Stimulated activated CD4-positive, alpha-beta T cell treated with anti-CD3 and anti-CD28 coated beads, Interleukin-2, amount 100 ng/mL, for 4 hours (primary cell): Measurements from ENCODE around the gene TMEM156.

Experiments used
- DNase-seq: peaks from one replicate; pipeline ENCODE4 v3.0.0-alpha.2; 2020; ENCODE audit warnings: low read depth

TMEM156 gene, protein sequence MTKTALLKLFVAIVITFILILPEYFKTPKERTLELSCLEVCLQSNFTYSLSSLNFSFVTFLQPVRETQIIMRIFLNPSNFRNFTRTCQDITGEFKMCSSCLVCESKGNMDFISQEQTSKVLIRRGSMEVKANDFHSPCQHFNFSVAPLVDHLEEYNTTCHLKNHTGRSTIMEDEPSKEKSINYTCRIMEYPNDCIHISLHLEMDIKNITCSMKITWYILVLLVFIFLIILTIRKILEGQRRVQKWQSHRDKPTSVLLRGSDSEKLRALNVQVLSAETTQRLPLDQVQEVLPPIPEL

DNA sequence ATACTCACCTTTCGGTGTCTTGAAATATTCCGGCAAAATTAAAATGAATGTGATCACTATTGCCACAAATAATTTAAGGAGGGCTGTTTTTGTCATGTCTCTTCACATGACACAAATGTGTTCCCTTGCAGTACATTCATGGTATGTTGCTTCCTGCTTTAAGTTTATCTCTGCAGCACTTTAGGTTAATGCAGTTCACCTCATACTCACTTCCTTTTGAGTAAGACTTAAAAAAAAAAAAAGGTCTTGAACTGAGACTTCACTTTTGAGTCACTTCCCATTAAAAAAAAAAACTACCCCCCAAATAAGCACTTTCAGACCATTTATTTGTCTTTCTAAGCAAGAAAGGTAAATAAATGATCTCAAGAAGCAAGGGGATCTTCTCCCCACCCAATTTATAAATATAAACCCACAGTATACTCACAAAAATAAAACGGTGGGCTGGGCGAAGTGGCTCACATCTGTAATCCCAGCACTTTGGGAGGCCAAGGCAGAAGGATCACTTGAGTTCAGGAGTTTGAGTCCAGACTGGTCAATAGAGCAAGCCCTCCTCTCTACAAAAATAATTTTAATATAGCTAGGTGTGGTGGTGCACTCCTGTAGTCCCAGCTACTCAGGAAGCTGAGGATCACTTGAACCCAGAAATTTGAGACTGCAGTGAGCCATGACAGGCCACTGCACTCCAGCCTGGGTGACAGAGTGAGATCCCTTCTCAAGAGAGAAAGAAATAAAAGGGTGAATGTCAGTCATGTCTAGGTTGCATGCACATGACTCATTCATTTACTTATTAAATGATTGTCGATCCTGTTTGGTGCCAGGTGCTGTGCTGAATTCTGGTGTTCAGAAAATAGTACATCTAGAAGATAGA lies at the start of gene TMEM156:
TMEM156 (minus strand) TSS at position 192 of the 868 bp plus-strand sequence; CDS start at position 96, 96 bp downstream.
- peak; percentile 9 for DNase-seq

- no peak for DNase-seq
Observed at GRCh38 chr4:39078829-39079228, 46.6 kb upstream of the TMEM156 start.

- no peak for DNase-seq
Observed at GRCh38 chr4:39068907-39069306, 36.7 kb upstream of the TMEM156 start.

DNA sequence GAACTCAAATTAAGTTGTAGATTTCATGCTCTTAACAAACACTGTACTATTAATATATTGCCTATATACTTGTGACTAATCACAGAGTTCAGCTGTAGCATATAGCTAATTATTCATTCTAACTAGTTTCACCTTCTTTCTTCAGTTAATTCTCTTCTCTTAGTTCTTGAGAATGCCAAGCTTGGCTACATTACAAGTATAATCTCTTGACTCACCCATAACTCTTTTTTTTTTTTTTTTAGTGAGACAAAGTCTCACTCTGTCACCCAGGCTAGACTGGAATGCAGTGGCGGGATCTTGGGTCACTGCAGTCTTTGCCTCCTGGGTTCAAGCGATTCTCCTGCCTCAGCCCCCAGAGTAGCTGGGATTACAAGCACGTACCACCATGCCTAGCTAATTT lies 35.2 kb upstream of the TMEM156 start:
- no peak for DNase-seq

GRCh38 chr4:39067031-39067430 lies 34.8 kb upstream of the TMEM156 start:
- DNase-seq = no peak

DNA sequence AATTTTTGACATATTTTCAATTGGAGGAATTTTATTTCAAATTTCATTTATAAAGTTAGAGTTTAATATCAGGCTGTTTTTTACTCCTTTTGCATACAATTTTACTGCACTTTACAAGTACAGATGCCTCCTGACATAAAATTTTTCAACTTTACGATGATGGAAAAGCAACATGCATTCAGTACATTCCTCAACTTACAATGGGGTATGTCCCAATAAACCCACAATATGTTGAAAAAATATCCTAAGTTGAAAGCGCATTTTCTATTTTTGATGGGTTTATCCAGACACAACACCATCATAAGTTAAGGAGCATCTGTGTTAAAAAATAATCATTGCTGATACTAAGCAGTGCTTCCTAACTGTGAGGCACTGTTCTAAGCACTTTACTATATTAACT lies 34.2 kb upstream of the TMEM156 start:
- no peak for DNase-seq

DNA sequence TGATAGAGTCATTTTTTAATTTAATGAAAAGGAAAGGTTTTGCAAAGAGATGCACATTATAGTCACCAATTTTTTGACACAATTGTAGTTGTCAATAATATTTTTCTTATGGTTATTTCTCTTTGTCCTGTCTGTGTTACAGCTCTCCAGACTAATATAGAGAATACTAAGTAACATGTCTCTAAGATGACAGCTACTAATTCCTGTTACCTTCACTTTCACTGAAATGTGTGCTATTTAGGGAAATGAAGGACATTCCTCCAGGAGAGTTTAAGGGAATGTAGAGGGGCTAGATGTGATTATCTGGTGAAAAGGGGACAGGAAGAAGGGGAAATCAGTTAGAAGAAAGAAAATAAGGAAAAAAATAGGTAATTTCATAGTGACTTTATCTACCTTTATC lies 31.2 kb upstream of the TMEM156 start:
- no peak for DNase-seq

- no peak for DNase-seq
Observed at GRCh38 chr4:39062770-39063097, 30.5 kb upstream of the TMEM156 start.

DNA sequence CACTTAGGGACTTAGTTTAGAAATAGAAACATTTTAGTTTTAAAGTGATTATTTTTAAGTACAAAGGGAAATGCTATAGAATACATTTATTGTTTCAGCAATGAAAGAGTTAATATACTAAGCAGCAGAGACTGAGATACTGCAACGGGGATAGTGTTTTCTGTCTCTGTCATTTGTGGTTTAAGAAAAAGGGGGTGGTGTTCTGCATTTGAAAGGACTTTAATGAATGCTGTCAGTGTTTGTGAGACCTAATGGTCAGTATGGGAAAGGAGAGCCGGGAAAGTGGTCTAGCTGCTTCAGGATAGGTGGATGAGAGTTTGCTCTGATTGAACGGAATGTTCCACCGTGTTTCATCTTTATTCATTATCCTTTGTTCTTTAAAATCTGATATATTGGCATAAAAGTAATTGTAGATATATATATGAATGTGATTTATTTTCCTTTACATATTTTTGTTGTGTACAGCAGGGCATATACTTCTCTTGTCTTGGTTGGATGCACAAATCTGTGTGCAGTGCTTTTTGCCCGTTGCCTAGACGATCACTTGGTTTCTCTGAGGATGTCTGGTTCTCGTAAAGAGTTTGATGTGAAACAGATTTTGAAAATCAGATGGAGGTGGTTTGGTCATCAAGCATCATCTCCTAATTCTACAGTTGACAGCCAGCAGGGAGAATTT lies 30.0 kb upstream of the TMEM156 start, which contains the start of gene KLHL5:
KLHL5 (plus strand) TSS at position 139 of the 676 bp plus-strand sequence; CDS start at position 560, 421 bp downstream.
- no peak for DNase-seq

DNA sequence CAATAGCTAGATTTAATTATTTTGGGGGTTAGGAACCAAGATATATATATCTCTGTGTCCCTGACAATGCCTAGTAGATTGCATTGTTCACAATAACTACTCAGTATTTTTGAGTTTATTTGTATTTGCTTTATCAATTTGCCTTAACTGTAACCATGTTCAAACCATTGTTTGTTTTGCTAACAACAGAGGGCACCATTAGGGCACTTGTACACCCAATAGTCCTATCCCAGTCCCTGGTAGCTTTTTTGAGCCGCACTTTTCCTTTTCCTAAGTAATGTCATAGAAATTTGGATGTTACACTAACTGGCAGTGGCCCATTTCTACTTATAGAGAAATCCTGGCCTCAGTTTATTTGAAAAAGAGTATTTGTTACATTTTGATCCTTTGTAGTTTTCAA lies 29.2 kb upstream of the TMEM156 start:
- DNase-seq = no peak

DNA sequence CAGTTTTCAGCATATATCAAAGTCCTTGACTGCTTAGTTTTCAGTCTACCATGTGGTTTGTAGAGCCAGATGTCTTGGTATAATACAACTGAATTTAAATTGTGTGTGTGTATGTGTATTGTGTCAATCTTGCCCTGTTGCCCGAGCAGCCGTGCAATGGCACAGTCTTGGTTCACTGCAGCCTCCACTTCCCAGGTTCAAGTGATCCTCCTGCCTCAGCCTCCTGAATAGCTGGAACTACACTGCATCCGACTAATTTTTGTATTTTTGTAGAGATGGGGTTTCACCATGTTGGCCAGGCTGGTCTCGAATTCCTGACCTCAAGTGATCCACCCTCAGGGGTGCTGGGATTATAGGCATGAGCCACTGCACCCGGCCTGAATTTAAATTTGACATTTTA lies 23.8 kb upstream of the TMEM156 start:
- no peak for DNase-seq

DNA sequence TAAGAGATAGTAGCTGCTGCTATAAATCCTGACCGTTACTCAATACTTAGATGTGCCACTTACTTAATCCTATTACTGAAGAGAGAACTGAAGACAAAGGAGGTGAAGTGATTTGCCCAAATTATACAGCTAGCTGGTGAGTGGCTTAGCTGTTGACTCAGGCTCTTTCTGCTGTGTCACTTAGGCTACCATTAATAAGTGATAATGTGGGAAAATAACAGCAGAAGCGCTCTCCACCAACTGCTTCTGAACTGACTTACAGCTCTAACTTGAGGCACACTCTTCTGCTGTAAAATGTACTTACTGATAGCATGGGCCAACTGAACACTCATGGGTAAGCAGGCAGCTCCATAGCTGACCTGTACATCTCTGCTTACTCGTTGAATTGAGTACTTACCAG lies 22.3 kb upstream of the TMEM156 start:
- DNase-seq = no peak

DNA sequence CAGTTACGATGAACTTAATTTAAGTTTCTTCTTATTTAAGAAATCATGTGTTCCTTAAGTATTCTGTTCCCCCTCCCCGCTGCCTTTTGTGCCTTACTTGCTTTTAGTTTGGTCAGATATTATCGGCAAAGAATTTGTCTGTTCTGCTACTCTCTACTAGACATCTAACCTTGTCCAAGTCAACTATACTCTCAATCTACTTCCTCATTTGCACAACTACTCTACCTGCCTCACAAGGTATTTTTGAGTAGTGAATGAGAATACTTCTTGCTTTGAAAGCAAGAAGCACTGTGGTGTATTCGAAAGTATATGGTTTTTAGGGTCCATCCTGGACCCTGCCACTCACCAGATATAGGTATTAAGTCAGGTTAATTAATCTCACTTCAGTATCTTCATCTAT lies 21.8 kb upstream of the TMEM156 start:
- DNase-seq = no peak

DNA sequence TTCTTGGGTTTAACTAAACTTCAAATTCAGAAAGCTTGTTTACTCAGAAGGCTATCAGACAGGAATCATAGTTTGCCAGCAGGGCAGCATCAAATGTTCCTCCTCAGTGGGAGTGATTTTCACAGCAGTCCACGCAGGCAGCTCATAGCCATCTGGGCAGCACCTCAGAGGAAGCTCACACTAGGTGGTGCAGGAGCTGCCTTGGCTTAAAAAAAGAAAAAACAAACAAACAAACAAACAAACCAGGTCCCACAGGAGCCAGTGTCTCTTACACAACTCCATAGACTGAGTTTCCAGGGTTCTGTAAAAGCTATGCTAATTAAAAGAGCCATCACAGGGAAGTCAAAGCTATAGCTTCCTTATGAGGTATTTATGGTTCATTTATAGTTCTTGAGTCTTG lies 19.3 kb upstream of the TMEM156 start:
- DNase-seq = no peak

GRCh38 chr4:39050590-39050989 lies 18.4 kb upstream of the TMEM156 start:
- DNase-seq = no peak

DNA sequence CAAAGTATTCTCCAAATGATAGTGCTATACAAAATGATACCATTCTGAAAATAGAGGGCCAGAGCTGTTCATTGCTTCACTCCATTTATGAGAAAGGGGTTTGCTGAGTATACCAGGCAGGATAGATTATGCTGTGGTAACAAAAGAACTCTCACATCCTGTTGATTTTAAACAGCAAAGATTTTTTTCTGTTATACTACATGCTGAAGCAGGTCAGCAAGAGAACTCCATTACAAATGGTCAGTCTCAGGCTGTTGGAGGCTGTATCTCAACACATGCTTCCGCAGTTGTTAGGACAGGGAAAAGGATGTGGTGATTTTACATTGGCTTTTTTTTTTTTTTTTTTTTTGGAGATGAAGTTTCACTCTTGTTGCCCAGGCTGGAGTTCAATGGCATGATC lies 16.1 kb upstream of the TMEM156 start:
- DNase-seq = no peak

DNA sequence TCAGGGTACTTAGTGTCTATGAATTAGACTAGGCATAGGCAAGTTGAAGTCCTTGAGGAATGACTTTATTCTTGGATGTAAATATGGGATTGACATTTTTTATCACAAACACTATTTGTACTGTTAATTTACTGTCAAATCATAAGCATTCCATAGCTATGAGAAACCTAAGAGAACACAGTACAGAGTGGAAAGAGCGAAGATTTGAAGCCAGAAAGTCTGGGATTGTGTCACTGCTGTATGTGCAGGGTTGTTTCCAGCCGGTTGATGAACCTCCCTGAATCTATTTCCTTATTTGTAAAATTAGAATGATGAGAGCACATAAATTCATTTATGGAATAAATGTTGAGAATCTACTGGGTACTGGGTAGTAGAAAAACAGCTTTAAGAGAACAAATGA lies 15.5 kb upstream of the TMEM156 start:
- no peak for DNase-seq

GRCh38 chr4:39046249-39046648 lies 14.0 kb upstream of the TMEM156 start:
- DNase-seq = no peak

GRCh38 chr4:39045827-39046221 lies 13.6 kb upstream of the TMEM156 start:
- DNase-seq = no peak

- DNase-seq = peak; percentile 11
Observed at GRCh38 chr4:39044956-39045826, 13.0 kb upstream of the TMEM156 start.

- peak; percentile 93 for DNase-seq
Observed at GRCh38 chr4:39044364-39044955, 12.3 kb upstream of the TMEM156 start.
